A549 (cell line): ENCODE data around the gene RAB8B. TPM values are rescaled to one million over a fixed set of nuclear protein-coding genes. Genes with fewer than 3 reads are reported as not detected.

ENCODE experiments used
- ATAC-seq, 2 experiments: fragments of 200-7000 bp in 1 of 2; fragments of >200 bp in 1 of 2; cut with Nextera tagmentation in 1 of 2; cut with Tn5 transposase in 1 of 2; 3 replicates each; pipeline versions ENCODE4 v1.8.0 to v1.9.1; 2018 to 2020; ENCODE audit warnings: mild to moderate bottlenecking in 1 of 2, moderate library complexity in 1 of 2
- CTCF ChIA-PET: fragments of 300-600 bp; sonication (Branson Sonifier 250); formaldehyde crosslinking; extraction: SDS; loops from one replicate; lab custom pipeline; 2021; ENCODE audit warnings: antibody characterized with exemption, inconsistent platforms; lab: Yijun Ruan, JAX
- POLR2A ChIA-PET: fragments of 350-600 bp; formaldehyde crosslinking; extraction: SDS; loops from one replicate; lab custom pipeline; 2021; ENCODE audit warnings: antibody characterized with exemption, inconsistent platforms; lab: Yijun Ruan, JAX
- DNase-seq, 2 experiments: peaks; one replicate each; pipeline versions ENCODE4 v3.0.0 to v3.0.0-alpha.2; 2011 to 2016; ENCODE audit warnings: low read depth in 1 of 2, low spot score in 1 of 2
- FAIRE-seq: peaks from 2 replicates; lab custom pipeline; 2011; peaks lifted over from hg19 to GRCh38; lab: Jason Lieb, UNC
- H3K27ac ChIP-seq, 2 experiments: fragments of >200 bp; sonication (Bioruptor Twin); formaldehyde crosslinking; 3 replicates each; pipeline ENCODE4 v1.5.1; 2016 to 2017
- H3K4me1 ChIP-seq: fragments of >200 bp; sonication (Bioruptor Twin); formaldehyde crosslinking; 3 replicates; pipeline ENCODE4 v1.6.1; 2016
- H3K4me2 ChIP-seq: fragments of >200 bp; sonication (Bioruptor Twin); formaldehyde crosslinking; 3 replicates; pipeline ENCODE4 v1.6.1; 2016
- H3K4me3 ChIP-seq: fragments of >200 bp; sonication (Bioruptor Twin); formaldehyde crosslinking; 3 replicates; pipeline ENCODE4 v1.5.1; 2016
- H3K9me3 ChIP-seq: fragments of >200 bp; sonication (Bioruptor Twin); formaldehyde crosslinking; 3 replicates; pipeline ENCODE4 v1.6.1; 2016
- BHLHE40 ChIP-seq: IDR thresholded peaks from 2 replicates; pipeline ENCODE4 v1.6.1; 2012; ENCODE audit warnings: low read depth, low read length, inconsistent platforms
- CBX8 ChIP-seq: fragments of 200-600 bp; sonication (generic); IDR thresholded peaks from 2 replicates; pipeline ENCODE4 v1.6.1; 2016
- HOXA7 ChIP-seq: fragments of 250-450 bp; sonication (Bioruptor Pico); IDR thresholded peaks from 2 replicates; pipeline ENCODE4 v1.5.0; 2020; ENCODE audit warnings: mild to moderate bottlenecking, moderate library complexity
- HOXB5 ChIP-seq: fragments of 250-450 bp; sonication (Bioruptor Pico); IDR thresholded peaks from 2 replicates; pipeline ENCODE4 v1.5.0; 2020; ENCODE audit warnings: mild to moderate bottlenecking, moderate library complexity
- JUN ChIP-seq, 2 experiments: fragments of >200 bp; sonication (Bioruptor Twin); formaldehyde crosslinking; IDR thresholded peaks; 2 replicates in 1 of 2; 3 replicates in 1 of 2; pipeline ENCODE4 v1.6.1; 2016 to 2017
- KDM1A ChIP-seq: fragments of 200-600 bp; sonication (generic); IDR thresholded peaks from 2 replicates; pipeline ENCODE4 v1.6.1; 2016; ENCODE audit warnings: low read depth, mild to moderate bottlenecking
- KDM5A ChIP-seq: fragments of 200-600 bp; sonication (generic); IDR thresholded peaks from 2 replicates; pipeline ENCODE4 v1.6.1; 2016; ENCODE audit warnings: antibody characterized with exemption, mild to moderate bottlenecking
- MAFK ChIP-seq: fragments of 450-650 bp; IDR thresholded peaks from 2 replicates; pipeline ENCODE4 v1.6.1; 2014; ENCODE audit not compliant: partially characterized antibody
- POLR2A ChIP-seq: IDR thresholded peaks from 2 replicates; pipeline ENCODE4 v1.6.1; 2012; ENCODE audit warnings: mild to moderate bottlenecking, low read length
- RAD21 ChIP-seq, 2 experiments: fragments of >200 bp in 1 of 2; sonication (Bioruptor Twin) in 1 of 2; formaldehyde crosslinking in 1 of 2; IDR thresholded peaks in 1 of 2; conservative IDR thresholded peaks in 1 of 2; 2 replicates in 1 of 2; 3 replicates in 1 of 2; pipeline ENCODE4 v1.6.1; 2012 to 2018; ENCODE audit warnings: inconsistent platforms in 1 of 2
- RARB ChIP-seq: fragments of 250-450 bp; sonication (Bioruptor Pico); IDR thresholded peaks from 2 replicates; pipeline ENCODE4 v1.8.0; 2021; ENCODE audit warnings: mild to moderate bottlenecking, moderate library complexity
- RFX5 ChIP-seq: fragments of 450-650 bp; IDR thresholded peaks from 2 replicates; pipeline ENCODE4 v1.7.1; 2014; ENCODE audit warnings: antibody characterized with exemption, mild to moderate bottlenecking, moderate library complexity
- RNF2 ChIP-seq: fragments of 200-600 bp; sonication (generic); IDR thresholded peaks from 2 replicates; pipeline ENCODE4 v1.6.1; 2016; ENCODE audit warnings: low read depth, mild to moderate bottlenecking, antibody characterized with exemption, moderate library complexity, borderline replicate concordance
- SMC3 ChIP-seq: fragments of >200 bp; sonication (Bioruptor Twin); formaldehyde crosslinking; IDR thresholded peaks from 3 replicates; pipeline ENCODE4 v1.6.1; 2018; ENCODE audit warnings: inconsistent platforms
- SREBF2 ChIP-seq: fragments of 450-650 bp; IDR thresholded peaks from 2 replicates; pipeline ENCODE4 v1.6.1; 2014; ENCODE audit warnings: mild to moderate bottlenecking, moderate library complexity
- TP53 ChIP-seq: fragments of 250-450 bp; sonication (Bioruptor Pico); IDR thresholded peaks from 2 replicates; pipeline ENCODE4 v1.5.0; 2021; ENCODE audit warnings: mild to moderate bottlenecking, moderate library complexity
- ZNF302 ChIP-seq: fragments of 250-450 bp; sonication (Bioruptor Pico); IDR thresholded peaks from 2 replicates; pipeline ENCODE4 v1.9.0; 2021; ENCODE audit warnings: inconsistent platforms, mild to moderate bottlenecking, moderate library complexity
- WGBS: methylation state at CpG from one replicate; pipeline ENCODE4 v1.1.6; 2017; ENCODE audit errors: missing lambda C conversion rate; 5-methylcytosine and 5-hydroxymethylcytosine counted together
- polyA plus RNA-seq, 4 experiments: library from polyadenylated mRNA; depleted of rRNA in 3 of 4; stranded (reverse); fragments of >200 nt; fragmentation: RNase III in 1 of 4; extraction: RNeasy Plus Mini Kit Qiagen cat#74134 plus additional on column Dnase treatment in 1 of 4; gene quantifications; 2 replicates in 3 of 4; 3 replicates in 1 of 4; pipeline ENCODE4 v1.2.3, GENCODE V29; 2011 to 2017
- TF ChIP-seq, protein P1 (sequence below): fragments of 250-450 bp; sonication (Bioruptor Pico); IDR thresholded peaks from 2 replicates; pipeline ENCODE4 v1.5.0; 2021; ENCODE audit warnings: mild to moderate bottlenecking, moderate library complexity, borderline replicate concordance
- TF ChIP-seq, protein P2 (sequence below): fragments of 450-650 bp; IDR thresholded peaks from 2 replicates; pipeline ENCODE4 v1.6.1; 2014; ENCODE audit warnings: antibody characterized with exemption
- TF ChIP-seq, protein P3 (sequence below): fragments of >200 bp; sonication (Bioruptor Twin); formaldehyde crosslinking; IDR thresholded peaks from 3 replicates; pipeline ENCODE4 v1.6.1; 2016
- TF ChIP-seq, protein P4 (sequence below): fragments of 150-350 bp; IDR thresholded peaks from 2 replicates; pipeline ENCODE4 v1.6.1; 2014; ENCODE audit warnings: low read depth, mild to moderate bottlenecking, low read length
- TF ChIP-seq, protein P5 (sequence below): IDR thresholded peaks from 2 replicates; pipeline ENCODE4 v1.6.1; 2012

The RAB8B gene
- polyA plus RNA-seq, 2 of the 4 experiments (the other 2 are of a cell fraction) = 21.5 to 41.4 TPM

DNA sequence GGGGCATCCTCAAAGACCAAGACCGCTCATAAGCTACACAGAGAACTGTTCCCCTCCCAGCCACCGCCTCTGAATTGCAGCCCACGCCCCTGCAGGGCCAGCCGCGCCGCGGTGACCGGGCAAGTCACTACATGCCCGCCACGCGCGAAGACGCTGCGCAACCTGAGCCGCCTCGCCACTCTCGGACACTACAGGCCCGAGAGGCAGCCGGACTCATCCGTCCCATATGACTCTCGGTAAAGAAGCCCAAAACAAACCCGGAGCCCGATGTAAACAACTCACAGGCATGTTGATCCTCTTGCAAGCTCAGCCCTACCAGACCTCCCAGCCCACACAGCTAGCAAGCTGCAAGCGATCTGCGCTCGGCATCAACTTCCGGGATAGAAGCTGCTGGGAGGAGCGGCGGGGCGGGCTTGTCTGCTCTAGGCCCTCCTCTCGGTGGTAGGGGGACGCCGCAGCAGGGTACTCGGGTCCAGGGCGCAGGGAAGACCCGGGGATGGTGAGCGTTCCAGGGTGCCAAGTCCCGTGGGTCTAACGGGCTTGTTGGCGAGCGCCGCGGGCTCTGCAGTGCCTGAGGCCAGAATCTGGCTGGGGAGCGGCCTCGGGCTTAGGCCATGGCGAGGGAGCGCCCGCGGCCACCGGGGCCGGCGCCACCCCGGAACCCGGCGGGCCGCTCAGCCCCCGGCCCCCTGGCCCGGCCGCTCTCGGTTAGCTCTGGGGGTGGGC is 32.1 kb upstream of the RAB8B start, which contains the start of gene RPS27L (continued):
- TF ChIP-seq, protein P1, sequence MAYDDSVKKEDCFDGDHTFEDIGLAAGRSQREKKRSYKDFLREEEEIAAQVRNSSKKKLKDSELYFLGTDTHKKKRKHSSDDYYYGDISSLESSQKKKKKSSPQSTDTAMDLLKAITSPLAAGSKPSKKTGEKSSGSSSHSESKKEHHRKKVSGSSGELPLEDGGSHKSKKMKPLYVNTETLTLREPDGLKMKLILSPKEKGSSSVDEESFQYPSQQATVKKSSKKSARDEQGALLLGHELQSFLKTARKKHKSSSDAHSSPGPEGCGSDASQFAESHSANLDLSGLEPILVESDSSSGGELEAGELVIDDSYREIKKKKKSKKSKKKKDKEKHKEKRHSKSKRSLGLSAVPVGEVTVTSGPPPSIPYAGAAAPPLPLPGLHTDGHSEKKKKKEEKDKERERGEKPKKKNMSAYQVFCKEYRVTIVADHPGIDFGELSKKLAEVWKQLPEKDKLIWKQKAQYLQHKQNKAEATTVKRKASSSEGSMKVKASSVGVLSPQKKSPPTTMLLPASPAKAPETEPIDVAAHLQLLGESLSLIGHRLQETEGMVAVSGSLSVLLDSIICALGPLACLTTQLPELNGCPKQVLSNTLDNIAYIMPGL = peak; percentile 20; the same call in 1 of the 2 replicates
- no peak for TF ChIP-seq BHLHE40
- TF ChIP-seq MAFK = peak; percentile 3
- TF ChIP-seq POLR2A = peak; percentile 93
- peak; percentile 32; the same call in 2 of the 3 replicates for TF ChIP-seq SMC3
- 0 out of 2 replicates have a peak, but pooled peaks have one; percentile 42 for TF ChIP-seq RFX5
- TF ChIP-seq, protein P2, sequence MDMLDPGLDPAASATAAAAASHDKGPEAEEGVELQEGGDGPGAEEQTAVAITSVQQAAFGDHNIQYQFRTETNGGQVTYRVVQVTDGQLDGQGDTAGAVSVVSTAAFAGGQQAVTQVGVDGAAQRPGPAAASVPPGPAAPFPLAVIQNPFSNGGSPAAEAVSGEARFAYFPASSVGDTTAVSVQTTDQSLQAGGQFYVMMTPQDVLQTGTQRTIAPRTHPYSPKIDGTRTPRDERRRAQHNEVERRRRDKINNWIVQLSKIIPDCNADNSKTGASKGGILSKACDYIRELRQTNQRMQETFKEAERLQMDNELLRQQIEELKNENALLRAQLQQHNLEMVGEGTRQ = no peak
- TF ChIP-seq JUN (IDR thresholded peaks at IDR 0.05) = peak; percentile 93 to 99; a peak in 4 of 5 replicates
- TF ChIP-seq KDM1A = no peak

DNA sequence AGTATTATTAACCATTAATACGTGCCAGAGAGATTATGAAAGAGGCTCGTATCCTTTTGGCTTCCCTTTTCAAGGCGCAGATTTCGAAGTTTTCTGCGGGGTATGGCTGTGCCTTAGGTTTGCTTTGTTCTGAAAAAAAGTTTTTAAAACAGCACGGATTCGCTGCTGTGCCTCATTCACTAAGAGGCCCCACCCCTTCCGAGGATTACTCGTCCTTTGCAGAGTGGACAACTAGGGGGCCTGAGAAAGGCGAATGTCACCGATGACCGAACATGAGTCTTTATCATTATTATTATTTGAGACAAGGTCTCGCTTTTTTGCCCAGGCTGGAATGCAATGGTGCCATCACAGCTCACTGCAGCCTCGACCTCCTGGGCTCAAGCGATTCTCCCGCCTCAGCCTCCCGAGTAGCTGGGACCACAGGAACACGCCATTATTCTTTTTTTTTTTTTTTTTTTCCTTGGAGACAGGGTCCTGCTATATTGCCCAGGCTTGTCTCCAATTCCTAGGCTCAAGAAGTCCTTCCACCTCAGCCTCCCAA is 31.4 kb upstream of the RAB8B start:
- Histone ChIP-seq H3K4me1 (peaks cover 32% of the 10 kb centered on the region), H3K27ac (peak overlapping the region; percentile 95 to 98), H3K4me3 (peak overlapping the region; percentile 74), H3K9me3 (no peaks in the 10 kb centered on the region), H3K4me2 (peak overlapping the region; percentile 86)
- DNase-seq = peak; percentile 86 to 87
- ChIA-PET POLR2A (interaction anchor here (0.6 to 2.3 kb wide), 26 partner anchors 11 to 442 kb away, joined by 3 to 24 read pairs (median 4); partner anchors contain the start of genes APH1B, RAB8B and USP3), CTCF (interaction anchor here (0.7 to 1.9 kb wide), 13 partner anchors 8 to 376 kb away, joined by 3 to 10 read pairs (median 3); partner anchors contain the start of gene APH1B)
- WGBS = 8% methylated on average over 18 of the region's 18 CpGs
- TF ChIP-seq RNF2 (no peak), JUN (IDR thresholded peaks at IDR 0.05) (no peak), RAD21 (conservative IDR thresholded peaks at IDR 0.05 in 1 of 2, IDR thresholded peaks at IDR 0.05 in 1 of 2) (peak in 1 of 2 experiments; percentile 11; a peak in 2 of 5 replicates), RARB (no peak), CBX8 (no peak), POLR2A (peak; percentile 16; the same call in 1 of the 2 replicates)
- TF ChIP-seq, protein P3, sequence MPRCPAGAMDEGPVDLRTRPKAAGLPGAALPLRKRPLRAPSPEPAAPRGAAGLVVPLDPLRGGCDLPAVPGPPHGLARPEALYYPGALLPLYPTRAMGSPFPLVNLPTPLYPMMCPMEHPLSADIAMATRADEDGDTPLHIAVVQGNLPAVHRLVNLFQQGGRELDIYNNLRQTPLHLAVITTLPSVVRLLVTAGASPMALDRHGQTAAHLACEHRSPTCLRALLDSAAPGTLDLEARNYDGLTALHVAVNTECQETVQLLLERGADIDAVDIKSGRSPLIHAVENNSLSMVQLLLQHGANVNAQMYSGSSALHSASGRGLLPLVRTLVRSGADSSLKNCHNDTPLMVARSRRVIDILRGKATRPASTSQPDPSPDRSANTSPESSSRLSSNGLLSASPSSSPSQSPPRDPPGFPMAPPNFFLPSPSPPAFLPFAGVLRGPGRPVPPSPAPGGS = no peak
- TF ChIP-seq, protein P1 = no peak
- peak; percentile 82 to 83 for ATAC-seq
- no peak for FAIRE-seq

DNA sequence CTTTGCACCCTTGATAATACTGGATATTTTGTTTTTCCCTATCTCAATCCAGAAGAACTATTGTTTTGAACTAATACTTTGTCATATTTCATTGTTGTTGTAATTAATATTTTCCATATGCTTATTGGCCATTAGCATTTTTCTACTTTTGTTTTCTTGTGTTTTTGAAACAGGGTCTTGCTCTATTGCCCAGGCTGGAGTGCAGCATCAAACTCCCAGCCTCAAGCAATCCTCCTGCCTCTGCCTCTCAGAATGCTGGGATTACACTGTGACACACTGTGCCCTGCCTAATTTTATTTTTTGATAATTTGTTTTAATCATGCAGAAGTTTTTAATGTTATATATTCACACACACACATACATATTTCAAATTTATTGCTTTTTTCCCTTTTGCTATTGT is 28.8 kb upstream of the RAB8B start:
- ATAC-seq (no peak), FAIRE-seq (no peak), DNase-seq (no peak)
- TF ChIP-seq JUN (IDR thresholded peaks at IDR 0.05) (no peak), BHLHE40 (no peak), KDM5A (no peak), SREBF2 (no peak), RNF2 (no peak), TP53 (CRISPR knock-in tag) (no peak), ZNF302 (no peak), HOXB5 (no peak), HOXA7 (no peak)
- TF ChIP-seq, protein P4, sequence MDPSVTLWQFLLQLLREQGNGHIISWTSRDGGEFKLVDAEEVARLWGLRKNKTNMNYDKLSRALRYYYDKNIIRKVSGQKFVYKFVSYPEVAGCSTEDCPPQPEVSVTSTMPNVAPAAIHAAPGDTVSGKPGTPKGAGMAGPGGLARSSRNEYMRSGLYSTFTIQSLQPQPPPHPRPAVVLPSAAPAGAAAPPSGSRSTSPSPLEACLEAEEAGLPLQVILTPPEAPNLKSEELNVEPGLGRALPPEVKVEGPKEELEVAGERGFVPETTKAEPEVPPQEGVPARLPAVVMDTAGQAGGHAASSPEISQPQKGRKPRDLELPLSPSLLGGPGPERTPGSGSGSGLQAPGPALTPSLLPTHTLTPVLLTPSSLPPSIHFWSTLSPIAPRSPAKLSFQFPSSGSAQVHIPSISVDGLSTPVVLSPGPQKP = no peak
- TF ChIP-seq, protein P1 = no peak
- TF ChIP-seq, protein P5, sequence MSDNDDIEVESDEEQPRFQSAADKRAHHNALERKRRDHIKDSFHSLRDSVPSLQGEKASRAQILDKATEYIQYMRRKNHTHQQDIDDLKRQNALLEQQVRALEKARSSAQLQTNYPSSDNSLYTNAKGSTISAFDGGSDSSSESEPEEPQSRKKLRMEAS = no peak
- ChIA-PET CTCF (interaction anchor here (0.9 kb wide), 1 partner anchor 907 kb away, joined by 3 read pairs; no protein-coding TSS in a partner anchor), POLR2A (no interaction called here)
- Histone ChIP-seq H3K27ac (no peak overlapping the region), H3K4me1 (peaks cover 7% of the 10 kb centered on the region; the same call in 2 of the 3 replicates), H3K4me3 (no peak overlapping the region), H3K9me3 (no peaks in the 10 kb centered on the region; the same call in 2 of the 3 replicates), H3K4me2 (no peak overlapping the region)
